GM15510 (cell line): Measurements from ENCODE around the gene INPP1.

ENCODE experiments used
- POLR2A ChIP-seq: IDR thresholded peaks from 3 replicates; pipeline ENCODE4 v1.6.1; 2011; ENCODE audit warnings: borderline replicate concordance; ENCODE audit not compliant: insufficient read length; ENCODE audit errors: extremely low read depth

INPP1 gene

DNA sequence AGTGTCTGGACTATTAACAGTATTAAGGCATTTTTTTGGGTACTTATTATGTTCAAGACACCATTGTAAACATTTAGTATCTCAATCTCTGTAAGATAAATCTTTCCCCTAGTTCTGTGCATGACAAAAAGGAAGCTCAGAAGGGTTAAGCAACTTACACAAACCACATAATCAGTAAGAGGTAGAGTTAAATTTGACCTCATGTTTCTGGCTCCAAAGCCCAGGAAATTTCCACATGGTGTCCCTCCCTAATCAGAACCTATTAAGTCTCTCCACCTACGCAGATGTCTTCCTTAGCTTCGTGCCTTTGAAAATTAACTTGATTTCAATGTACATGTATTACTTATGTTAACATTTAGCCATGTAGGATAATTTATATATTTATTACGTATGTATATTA lies 66.8 kb downstream of the INPP1 start:
- no peak for TF ChIP-seq POLR2A

DNA sequence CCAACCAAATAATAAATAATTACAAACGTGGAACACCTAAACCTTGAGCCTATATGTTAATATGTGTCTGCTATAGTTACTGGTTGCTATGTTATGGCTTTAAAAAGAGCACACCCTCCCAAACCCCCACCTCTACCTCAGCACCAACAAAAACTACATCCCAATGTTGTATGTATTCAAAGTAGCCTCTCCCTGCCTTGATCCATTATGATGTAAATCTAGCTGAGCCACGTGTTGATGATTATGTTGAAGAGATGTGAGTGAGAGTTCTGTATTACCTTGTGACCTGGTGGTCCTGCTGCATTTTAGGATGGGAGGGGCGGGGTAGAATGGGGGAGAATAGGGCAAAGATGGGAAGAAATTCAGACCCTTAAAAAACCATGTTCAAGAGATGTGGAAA lies 69.6 kb downstream of the INPP1 start:
- no peak for TF ChIP-seq POLR2A

DNA sequence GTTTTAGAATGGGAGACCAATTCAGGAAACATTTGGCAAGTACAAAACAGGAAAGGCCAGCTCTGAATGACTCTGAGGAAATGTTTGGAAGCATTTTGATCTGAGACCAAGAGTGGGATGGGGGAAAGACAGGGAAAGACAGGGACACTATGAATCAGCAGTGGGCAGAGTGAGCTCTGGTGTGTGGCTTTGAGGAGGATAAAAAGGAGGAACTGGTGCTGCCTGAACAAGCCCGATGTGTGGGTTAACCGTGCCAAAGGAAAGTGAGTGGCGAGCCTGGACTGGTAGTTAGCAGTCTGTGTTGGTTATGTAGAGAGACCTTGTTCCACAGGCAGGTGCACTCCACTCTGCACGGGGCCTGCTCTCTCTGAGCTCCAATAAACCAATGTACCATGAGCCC lies 70.0 kb downstream of the INPP1 start:
- TF ChIP-seq POLR2A = no peak

DNA sequence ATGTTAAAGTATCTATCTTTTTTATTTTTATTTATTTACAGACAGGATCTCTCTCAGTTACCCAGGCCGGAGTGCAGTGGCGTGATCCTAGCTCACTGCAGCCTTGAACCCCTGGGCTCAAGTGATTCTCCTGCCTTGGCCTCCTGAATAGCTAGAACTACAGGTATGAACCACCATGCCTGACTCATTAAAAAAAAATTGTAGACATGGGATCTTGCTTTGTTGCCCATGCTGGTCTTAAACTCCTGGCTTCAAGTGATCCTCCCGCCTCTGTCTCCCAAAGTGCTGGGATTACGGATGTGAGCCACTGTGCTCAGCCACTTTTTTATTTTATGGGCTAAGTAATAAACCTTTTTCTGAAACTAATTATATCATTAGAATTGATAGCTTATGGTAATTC lies 71.9 kb downstream of the INPP1 start:
- TF ChIP-seq POLR2A = no peak

DNA sequence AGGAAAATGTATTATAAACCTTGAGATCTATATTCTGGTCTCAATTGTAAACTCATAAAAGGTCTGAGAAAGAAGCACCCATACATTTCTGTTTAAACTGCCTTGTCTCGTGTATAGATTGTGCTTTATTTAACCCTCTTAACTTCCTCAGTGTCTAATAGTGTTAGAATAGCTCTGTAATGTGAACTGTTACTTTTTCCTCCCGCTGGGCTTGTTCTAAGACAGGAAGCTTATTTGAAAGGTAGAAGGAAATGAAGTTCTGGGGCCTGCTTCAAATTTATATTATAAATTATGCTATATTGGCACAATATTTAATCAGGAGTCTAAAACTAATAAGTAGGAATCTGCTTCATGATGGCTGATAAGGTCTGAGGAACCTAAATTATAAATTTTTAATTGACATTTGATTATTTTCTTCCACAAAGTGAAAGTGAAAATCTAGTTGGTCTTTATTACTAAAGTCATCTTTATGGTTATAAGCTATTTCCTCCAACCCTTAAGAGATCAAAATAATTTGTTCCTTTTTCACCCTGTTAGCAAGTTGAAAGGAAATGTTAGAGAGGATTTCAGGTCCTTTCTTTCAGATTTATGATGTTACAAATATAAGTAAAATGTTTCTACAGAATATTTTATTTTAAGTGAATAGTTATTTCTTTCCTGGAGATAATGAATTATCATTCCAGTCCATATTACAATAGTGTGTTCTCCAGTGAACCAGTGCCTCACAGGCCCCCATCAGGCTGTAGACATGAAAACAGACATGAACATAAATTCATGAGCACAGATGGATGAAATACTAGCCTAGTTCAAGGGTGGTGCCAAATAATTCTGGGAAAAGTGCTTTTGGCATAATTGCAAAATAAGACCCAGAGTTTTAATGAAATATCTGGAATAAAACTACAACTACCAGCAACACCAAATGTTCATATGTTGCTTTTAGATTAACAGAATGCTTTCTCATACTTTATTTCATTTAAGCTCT lies 72.7 kb downstream of the INPP1 start:
- TF ChIP-seq POLR2A = no peak

DNA sequence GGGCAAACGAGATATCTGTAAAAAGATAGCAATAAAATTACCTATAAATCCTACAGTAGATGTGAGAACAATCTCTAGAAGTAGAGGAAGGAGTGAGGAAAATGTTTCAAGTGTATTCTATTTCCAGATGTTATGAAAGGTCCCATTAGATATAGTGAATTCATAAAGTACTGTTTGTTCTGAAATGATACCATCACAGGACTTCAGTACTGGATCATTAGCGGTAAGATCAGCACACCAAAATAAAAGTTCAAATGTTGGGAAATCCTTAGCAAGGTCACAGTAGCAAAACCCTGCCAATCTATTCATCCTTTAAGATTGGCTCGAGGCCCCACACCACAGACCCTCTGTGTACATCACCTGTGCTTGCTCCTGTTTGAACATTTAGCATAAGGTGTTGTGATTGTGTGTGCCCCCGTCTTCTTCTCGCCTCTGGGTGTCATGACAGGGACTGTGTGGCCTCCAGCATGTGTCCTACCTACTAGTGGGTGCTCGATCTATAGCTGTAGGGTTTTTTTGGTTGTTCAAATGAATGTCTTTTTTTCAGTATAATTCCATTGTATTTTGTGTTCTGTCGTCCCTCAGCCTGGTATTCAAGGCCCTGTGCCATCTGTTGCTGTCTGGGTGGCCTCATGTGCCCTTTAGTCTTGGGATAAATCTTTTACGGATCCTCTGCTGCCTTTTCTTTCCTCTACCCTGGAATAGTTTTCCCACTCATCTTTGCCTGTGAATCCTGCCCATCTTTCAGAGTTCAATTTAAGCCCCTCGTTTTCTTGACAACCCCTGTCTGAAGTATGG lies 73.9 kb downstream of the INPP1 start:
- no peak for TF ChIP-seq POLR2A

DNA sequence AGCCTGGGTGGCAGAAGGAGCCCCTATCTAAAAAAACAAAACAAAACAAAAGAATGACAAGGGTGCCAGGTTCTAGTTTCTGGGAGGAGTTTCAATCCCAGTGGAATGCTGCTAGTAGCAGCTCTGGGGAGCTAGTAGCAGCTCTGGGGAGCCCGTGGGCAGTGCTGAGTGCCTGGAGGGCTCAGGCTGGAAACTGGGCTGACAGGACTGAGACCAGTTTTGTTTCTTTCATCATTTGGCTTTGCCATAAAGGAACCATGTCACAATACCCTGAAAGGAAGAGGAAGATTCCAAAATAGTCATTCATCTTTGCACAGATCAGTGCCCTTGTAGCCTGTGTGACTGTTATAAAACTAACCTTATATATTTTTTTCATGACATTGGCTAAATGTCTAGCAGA lies 75.3 kb downstream of the INPP1 start:
- no peak for TF ChIP-seq POLR2A

DNA sequence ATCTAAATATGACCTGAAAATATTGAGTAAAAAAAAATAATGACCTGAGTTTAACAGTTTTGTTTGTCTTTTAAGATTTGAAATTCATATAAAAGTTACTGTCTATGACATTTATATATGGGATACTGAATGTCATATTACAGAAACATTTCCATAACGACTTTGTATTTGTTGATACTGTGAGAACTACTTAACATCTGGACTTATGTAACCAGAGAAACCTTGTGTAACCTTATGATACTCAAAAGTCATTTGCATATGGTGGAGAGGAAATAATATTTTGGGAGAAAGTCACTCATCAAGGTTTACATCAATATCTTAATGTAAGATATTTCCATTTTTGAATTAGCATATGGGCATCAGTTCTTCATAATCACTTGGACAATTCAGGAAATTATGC lies 77.4 kb downstream of the INPP1 start:
- TF ChIP-seq POLR2A = no peak
